Neural cell (in vitro differentiated cells): ENCODE results near the gene SEMA7A.

Experiments
- CTCF ChIP-seq: fragments of 450-650 bp; IDR thresholded peaks from 2 replicates; pipeline ENCODE4 v1.5.1; 2014; ENCODE audit warnings: antibody characterized with exemption, mild to moderate bottlenecking, moderate library complexity; ENCODE audit not compliant: poor library complexity, severe bottlenecking
- EZH2 ChIP-seq: fragments of 200-600, 300-800 bp; shearing (Covaris generic), sonication (generic); IDR thresholded peaks from 2 replicates; pipeline ENCODE4 v1.6.1; 2014; ENCODE audit warnings: antibody characterized with exemption, low read length, borderline replicate concordance, mild to moderate bottlenecking; ENCODE audit not compliant: insufficient read depth, poor library complexity, severe bottlenecking
- POLR2AphosphoS5 ChIP-seq: IDR thresholded peaks from 2 replicates; pipeline ENCODE4 v1.6.1; 2012
- RAD21 ChIP-seq: fragments of 450-650 bp; conservative IDR thresholded peaks from 2 replicates; pipeline ENCODE4 v1.6.1; 2014; ENCODE audit warnings: antibody characterized with exemption, mild to moderate bottlenecking, moderate library complexity
- TAF1 ChIP-seq: IDR thresholded peaks from 2 replicates; pipeline ENCODE4 v1.6.1; 2012; ENCODE audit warnings: low read depth

DNA sequence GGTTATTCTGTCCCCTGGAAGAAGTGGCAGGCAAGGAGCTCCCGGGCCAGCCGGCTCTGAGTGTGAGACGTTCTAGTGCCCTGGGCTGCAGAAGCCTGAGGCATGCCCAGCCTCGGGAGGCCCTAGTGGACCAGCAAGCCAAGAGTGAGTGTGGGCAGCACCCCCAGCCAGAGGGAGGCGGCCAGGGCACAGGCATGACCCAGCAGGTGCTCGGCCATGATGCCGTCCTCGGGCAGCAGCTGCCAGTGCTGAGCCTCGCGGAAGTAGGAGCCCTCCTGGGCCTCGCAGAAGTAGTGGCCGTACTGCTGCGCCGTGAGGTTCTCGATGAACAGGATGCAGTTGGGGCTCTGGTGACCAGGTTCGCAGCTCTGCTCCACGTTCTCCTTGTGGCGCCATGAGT is 23.3 kb downstream of the SEMA7A start:
- no peak for TF ChIP-seq RAD21
- no peak for TF ChIP-seq CTCF
- TF ChIP-seq POLR2AphosphoS5 = no peak
- no peak for TF ChIP-seq EZH2
- TF ChIP-seq TAF1 = no peak
